NK-92 treated with Interleukin-12 subunit alpha and Interleukin-12 subunit beta, amount 100 ng/mL, for 24 hours (cell line): ENCODE measurements around the gene PRODH2.

Source experiments
- DNase-seq: peaks from one replicate; lab custom pipeline; 2025; lab: John Stamatoyannopoulos, UW

The PRODH2 gene

GRCh38 chr19:35812220-35813042, at the start of gene PRODH2:
Gene PRODH2, minus strand, starts transcription at chr19:35812845. Its CDS starts 40 bp downstream, at chr19:35812805.
- no peak for DNase-seq

- no peak for DNase-seq
These were observed 49.1 kb upstream of the PRODH2 start for GRCh38 chr19:35861640-35862160.

- no peak for DNase-seq
These were observed 48.4 kb upstream of the PRODH2 start for GRCh38 chr19:35860818-35861639.

- DNase-seq: no peak
These were observed 47.8 kb upstream of the PRODH2 start for GRCh38 chr19:35860436-35860817.

- no peak for DNase-seq
These were observed 46.8 kb upstream of the PRODH2 start for GRCh38 chr19:35859414-35859813.

- DNase-seq: no peak
These were observed 45.7 kb upstream of the PRODH2 start for GRCh38 chr19:35858311-35858710.

- DNase-seq: no peak
These were observed 44.0 kb upstream of the PRODH2 start, which contains the start of gene KIRREL2 for GRCh38 chr19:35856546-35857149. Gene KIRREL2, plus strand, starts transcription at chr19:35856911. Its CDS starts 209 bp downstream, at chr19:35857120.

GRCh38 chr19:35853038-35853756, 40.6 kb upstream of the PRODH2 start:
- DNase-seq: no peak

- DNase-seq: no peak
These were observed 39.6 kb upstream of the PRODH2 start, which contains the start of gene NPHS1 for GRCh38 chr19:35852029-35852780. Gene NPHS1, minus strand, starts transcription at chr19:35852504. Its CDS starts 667 bp downstream, at chr19:35851837.

- no peak for DNase-seq
These were observed 38.8 kb upstream of the PRODH2 start for GRCh38 chr19:35851213-35852028.

GRCh38 chr19:35848919-35849505, 36.4 kb upstream of the PRODH2 start:
- no peak for DNase-seq

- DNase-seq: no peak
These were observed 35.8 kb upstream of the PRODH2 start for GRCh38 chr19:35848486-35848885.

- no peak for DNase-seq
These were observed 35.3 kb upstream of the PRODH2 start for GRCh38 chr19:35847911-35848310.

- DNase-seq: no peak
These were observed 33.5 kb upstream of the PRODH2 start for GRCh38 chr19:35846038-35846668.

- DNase-seq: no peak
These were observed 32.8 kb upstream of the PRODH2 start for GRCh38 chr19:35845215-35846037.

GRCh38 chr19:35844482-35845214, 32.0 kb upstream of the PRODH2 start:
- no peak for DNase-seq
